ENCODE measurements around the gene SETX.
A peak's percentile ranks its signal among the peaks of the same experiment; 100 is the strongest.

SETX gene

GRCh38 chr9:132241840-132242620 is 112.8 kb downstream of the SETX start (continued):
- no peak for TF ChIP-seq GLI4 (tag by site-specific recombination; IDR thresholded peaks at IDR 0.05)
- TF ChIP-seq KLF1 (tag by site-specific recombination; IDR thresholded peaks at IDR 0.05), result no peak
- TF ChIP-seq PRDM1 (tag by site-specific recombination; IDR thresholded peaks at IDR 0.05), result no peak; the same call in 1 of the 2 replicates
- no peak for TF ChIP-seq ZNF223 (tag by site-specific recombination; IDR thresholded peaks at IDR 0.05)
- no peak for TF ChIP-seq ZNF548 (tag by site-specific recombination; IDR thresholded peaks at IDR 0.05)
- no peak for TF ChIP-seq ZNF202 (tag by site-specific recombination; IDR thresholded peaks at IDR 0.05; ENCODE audit: borderline replicate concordance)
- TF ChIP-seq ZNF24 (tag by site-specific recombination; IDR thresholded peaks at IDR 0.05), result no peak
- no peak for TF ChIP-seq ZNF623 (tag by site-specific recombination; IDR thresholded peaks at IDR 0.05)
- 0 out of 2 replicates have a peak, but pooled peaks have one; percentile 2 for TF ChIP-seq ZNF843 (tag by site-specific recombination; IDR thresholded peaks at IDR 0.05)
- TF ChIP-seq ZBTB21 (tag by site-specific recombination; IDR thresholded peaks at IDR 0.05), result no peak
- no peak for TF ChIP-seq ZNF701 (tag by site-specific recombination; IDR thresholded peaks at IDR 0.05)
- no peak for TF ChIP-seq ZNF768 (tag by site-specific recombination; IDR thresholded peaks at IDR 0.05)
- TF ChIP-seq ZNF248 (tag by site-specific recombination; IDR thresholded peaks at IDR 0.05), result no peak
- peak; percentile 67; the same call in 1 of the 2 replicates for TF ChIP-seq EGR2 (tag by site-specific recombination; IDR thresholded peaks at IDR 0.05; ENCODE audit: low read depth)
- no peak for TF ChIP-seq ZNF18 (tag by site-specific recombination; IDR thresholded peaks at IDR 0.05)
- TF ChIP-seq, protein P1, sequence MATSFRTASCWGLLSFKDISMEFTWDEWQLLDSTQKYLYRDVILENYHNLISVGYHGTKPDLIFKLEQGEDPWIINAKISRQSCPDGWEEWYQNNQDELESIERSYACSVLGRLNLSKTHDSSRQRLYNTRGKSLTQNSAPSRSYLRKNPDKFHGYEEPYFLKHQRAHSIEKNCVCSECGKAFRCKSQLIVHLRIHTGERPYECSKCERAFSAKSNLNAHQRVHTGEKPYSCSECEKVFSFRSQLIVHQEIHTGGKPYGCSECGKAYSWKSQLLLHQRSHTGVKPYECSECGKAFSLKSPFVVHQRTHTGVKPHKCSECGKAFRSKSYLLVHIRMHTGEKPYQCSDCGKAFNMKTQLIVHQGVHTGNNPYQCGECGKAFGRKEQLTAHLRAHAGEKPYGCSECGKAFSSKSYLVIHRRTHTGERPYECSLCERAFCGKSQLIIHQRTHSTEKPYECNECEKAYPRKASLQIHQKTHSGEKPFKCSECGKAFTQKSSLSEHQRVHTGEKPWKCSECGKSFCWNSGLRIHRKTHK (tag by site-specific recombination; IDR thresholded peaks at IDR 0.05), result no peak
- TF ChIP-seq ZNF157 (tag by site-specific recombination; IDR thresholded peaks at IDR 0.05), result no peak
- peak; percentile 49; the same call in 1 of the 2 replicates for TF ChIP-seq ZFHX2 (tag by site-specific recombination; conservative IDR thresholded peaks at IDR 0.05)
- no peak for TF ChIP-seq KLF16 (tag by site-specific recombination; IDR thresholded peaks at IDR 0.05)
- TF ChIP-seq, protein P2, sequence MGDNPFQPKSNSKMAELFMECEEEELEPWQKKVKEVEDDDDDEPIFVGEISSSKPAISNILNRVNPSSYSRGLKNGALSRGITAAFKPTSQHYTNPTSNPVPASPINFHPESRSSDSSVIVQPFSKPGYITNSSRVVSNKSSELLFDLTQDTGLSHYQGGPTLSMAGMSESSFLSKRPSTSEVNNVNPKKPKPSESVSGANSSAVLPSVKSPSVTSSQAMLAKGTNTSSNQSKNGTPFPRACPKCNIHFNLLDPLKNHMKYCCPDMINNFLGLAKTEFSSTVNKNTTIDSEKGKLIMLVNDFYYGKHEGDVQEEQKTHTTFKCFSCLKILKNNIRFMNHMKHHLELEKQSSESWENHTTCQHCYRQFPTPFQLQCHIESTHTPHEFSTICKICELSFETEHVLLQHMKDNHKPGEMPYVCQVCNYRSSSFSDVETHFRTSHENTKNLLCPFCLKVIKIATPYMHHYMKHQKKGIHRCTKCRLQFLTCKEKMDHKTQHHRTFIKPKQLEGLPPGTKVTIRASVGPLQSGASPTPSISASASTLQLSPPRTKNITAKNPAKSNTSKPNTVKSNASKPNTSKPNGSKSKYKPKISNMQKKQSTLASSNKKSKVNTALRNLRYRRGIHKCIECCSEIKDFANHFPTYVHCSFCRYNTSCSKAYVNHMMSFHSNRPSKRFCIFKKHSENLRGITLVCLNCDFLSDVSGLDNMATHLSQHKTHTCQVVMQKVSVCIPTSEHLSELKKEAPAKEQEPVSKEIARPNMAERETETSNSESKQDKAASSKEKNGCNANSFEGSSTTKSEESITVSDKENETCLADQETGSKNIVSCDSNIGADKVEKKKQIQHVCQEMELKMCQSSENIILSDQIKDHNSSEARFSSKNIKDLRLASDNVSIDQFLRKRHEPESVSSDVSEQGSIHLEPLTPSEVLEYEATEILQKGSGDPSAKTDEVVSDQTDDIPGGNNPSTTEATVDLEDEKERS (tag by site-specific recombination; IDR thresholded peaks at IDR 0.05), result no peak
- TF ChIP-seq ZNF140 (tag by site-specific recombination; IDR thresholded peaks at IDR 0.05), result no peak
- TF ChIP-seq ZNF510 (tag by site-specific recombination; IDR thresholded peaks at IDR 0.05; ENCODE audit: insufficient replicate concordance), result no peak
- TF ChIP-seq ZNF404 (tag by site-specific recombination; IDR thresholded peaks at IDR 0.05), result no peak
- no peak for TF ChIP-seq ZNF19 (tag by site-specific recombination; IDR thresholded peaks at IDR 0.05; ENCODE audit: low read depth)
- no peak for TF ChIP-seq ZNF501 (tag by site-specific recombination; IDR thresholded peaks at IDR 0.05)
- TF ChIP-seq ZNF514 (tag by site-specific recombination; IDR thresholded peaks at IDR 0.05), result no peak
- TF ChIP-seq HOXA7 (CRISPR knock-in tag; IDR thresholded peaks at IDR 0.05; ENCODE audit: borderline replicate concordance), result no peak
- TF ChIP-seq ZNF433 (tag by site-specific recombination; IDR thresholded peaks at IDR 0.05; ENCODE audit: low read depth), result no peak
- TF ChIP-seq ZNF660 (tag by site-specific recombination; IDR thresholded peaks at IDR 0.05), result no peak
- no peak for TF ChIP-seq ZNF174 (tag by site-specific recombination; IDR thresholded peaks at IDR 0.05)
- TF ChIP-seq ZNF610 (tag by site-specific recombination; IDR thresholded peaks at IDR 0.05; ENCODE audit: borderline replicate concordance), result no peak
- no peak for TF ChIP-seq ZNF274 (IDR thresholded peaks at IDR 0.05; ENCODE audit: low read length)
- no peak for TF ChIP-seq ZNF274 (tag by site-specific recombination; IDR thresholded peaks at IDR 0.05; ENCODE audit: borderline replicate concordance)
- TF ChIP-seq ZNF391 (tag by site-specific recombination; IDR thresholded peaks at IDR 0.05; ENCODE audit: borderline replicate concordance, low read depth), result no peak
- no peak for TF ChIP-seq ZNF138 (tag by site-specific recombination; IDR thresholded peaks at IDR 0.05; ENCODE audit: borderline replicate concordance)
- TF ChIP-seq BCL11A (tag by site-specific recombination; IDR thresholded peaks at IDR 0.05; ENCODE audit: low read depth), result peak; percentile 69; the same call in 1 of the 2 replicates
- no peak for TF ChIP-seq ZNF37A (tag by site-specific recombination; IDR thresholded peaks at IDR 0.05)
- TF ChIP-seq ZNF133 (tag by site-specific recombination; IDR thresholded peaks at IDR 0.05), result no peak

All from HEK293 (cell line).